HG02870 (cell line): ENCODE data around the gene LRP1.
"Not testable (repeated sequence)": the region's sequence is repeated elsewhere in the genome, so short reads cannot be mapped to it uniquely, and the experiment has no call there.

Experiments used
- ATAC-seq: cut with Tn5 transposase; IDR thresholded peaks from one replicate; pipeline ENCODE4 v1.9.1; 2021; ENCODE audit warnings: mild to moderate bottlenecking, moderate library complexity; ENCODE audit not compliant: unreplicated experiment

LRP1 gene

DNA sequence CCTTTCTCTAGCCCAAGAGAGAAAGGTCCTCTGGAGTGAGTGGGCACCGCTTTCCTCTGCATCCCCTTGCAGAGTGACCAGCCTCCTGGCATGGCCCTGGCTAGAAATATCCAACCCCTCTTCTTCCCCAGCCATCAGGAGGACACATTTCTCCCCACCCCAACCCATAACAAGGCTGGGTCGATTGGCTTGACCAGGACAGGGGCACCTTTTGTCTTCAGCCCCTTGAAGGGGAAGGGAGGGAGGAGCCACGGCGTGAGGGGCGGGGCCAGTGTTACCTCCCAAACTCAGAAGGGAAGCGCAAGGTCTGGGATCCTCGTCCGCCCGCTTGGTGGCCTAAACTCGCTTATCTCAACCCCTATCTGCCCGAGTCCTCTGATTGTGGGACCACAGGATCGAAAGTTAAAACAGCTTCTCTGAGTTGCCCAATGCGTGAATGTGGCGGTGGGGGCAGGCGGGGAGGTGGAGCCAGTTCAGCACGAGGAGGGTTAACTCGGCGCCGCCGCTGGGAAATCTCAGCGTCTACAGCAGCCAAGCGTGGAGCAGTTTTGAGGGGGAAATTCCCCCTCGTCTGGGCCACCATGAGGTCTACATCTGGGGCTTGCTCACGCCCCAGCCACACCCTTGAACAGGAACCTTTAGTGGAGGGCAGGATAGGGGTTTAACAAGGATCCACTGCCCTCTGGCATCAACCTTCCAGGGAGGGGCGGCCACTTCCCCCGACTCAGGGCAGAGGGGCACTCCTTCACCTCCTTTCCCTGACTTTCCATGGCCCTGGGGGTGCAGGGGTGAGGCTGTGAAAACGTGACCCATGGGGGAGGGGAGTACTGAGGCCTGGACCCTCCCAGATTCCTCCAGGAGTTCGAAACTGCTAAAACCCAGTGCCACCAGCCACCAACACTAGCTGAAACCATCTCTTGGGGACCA, 17.9 kb upstream of the LRP1 start:
- ATAC-seq, result peak; percentile 49

DNA sequence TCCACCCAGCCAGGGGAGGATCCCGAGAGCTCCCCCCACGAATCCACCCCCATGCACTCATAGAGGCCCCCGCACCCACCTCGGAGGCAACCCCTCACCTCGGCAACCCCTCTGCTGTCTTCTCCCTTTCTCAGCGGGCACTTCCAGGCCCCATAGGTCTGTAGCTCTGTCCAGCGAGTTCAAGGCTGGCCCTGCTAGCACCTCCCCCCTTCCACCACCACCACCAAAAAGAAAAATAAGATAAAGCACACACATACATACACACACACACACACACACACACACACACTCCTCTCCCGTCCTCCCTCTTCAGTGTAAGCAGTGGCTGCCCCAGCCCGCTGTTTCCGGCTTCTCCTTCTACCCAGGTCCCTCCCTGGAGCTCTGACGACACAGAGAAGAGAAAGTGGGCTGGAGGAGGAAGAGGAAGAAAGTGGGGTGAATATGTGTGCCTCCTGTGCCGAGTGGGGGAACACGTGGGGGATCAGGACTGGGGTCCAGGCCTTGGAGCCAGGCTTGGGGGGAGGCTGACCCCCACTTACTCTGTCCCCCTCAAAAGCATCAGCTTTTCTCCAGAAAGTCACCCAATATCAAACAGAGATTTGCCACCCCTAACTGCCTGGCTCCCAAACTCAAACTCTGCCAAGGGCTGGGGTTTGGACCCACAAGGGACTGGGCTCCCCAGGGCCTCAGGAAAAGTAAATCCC, 17.1 kb upstream of the LRP1 start, which contains the start of gene STAT6:
TSS of gene STAT6 (minus strand) at position 332 of the 704 bp plus-strand sequence. CDS start 3,084 bp downstream, outside the sequence.
- peak; percentile 52 for ATAC-seq

DNA sequence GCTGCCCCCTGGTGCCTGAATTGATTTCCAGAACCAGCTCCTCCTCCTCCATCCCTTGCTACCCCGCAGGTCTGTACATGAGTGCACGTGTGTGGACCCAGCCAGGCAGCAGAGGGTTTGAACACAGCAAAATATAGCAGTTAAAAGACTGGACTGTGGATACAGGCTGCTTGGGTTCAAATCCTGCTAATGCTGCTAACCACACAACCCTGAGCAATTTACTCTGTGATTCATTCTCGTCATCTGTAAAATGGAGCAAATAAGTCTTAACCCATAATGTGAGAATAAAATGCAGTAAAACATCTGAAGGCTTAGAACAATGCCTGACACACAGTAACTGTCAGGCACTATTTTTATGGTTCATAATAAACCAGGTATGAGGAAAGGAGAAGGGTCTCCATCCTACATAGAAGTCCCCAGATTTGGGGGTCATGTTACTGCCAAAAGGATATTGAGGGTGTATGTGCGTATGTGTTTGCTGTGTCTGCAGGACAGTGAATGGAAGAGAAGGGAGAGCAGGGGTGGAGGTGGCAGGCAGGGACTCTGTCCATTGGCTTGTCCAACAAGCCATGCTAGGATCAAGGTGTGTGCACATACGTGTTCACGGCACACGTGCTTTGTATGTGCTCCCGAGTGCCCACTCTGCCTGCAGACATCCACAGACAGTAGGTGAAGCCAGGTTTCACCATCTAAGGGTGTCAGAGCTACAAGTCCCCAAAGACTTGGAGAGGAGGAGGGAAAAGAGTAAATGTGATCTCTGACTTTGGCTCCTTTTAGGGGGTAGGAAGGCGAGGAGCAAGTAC, 15.6 kb upstream of the LRP1 start:
- no peak for ATAC-seq

DNA sequence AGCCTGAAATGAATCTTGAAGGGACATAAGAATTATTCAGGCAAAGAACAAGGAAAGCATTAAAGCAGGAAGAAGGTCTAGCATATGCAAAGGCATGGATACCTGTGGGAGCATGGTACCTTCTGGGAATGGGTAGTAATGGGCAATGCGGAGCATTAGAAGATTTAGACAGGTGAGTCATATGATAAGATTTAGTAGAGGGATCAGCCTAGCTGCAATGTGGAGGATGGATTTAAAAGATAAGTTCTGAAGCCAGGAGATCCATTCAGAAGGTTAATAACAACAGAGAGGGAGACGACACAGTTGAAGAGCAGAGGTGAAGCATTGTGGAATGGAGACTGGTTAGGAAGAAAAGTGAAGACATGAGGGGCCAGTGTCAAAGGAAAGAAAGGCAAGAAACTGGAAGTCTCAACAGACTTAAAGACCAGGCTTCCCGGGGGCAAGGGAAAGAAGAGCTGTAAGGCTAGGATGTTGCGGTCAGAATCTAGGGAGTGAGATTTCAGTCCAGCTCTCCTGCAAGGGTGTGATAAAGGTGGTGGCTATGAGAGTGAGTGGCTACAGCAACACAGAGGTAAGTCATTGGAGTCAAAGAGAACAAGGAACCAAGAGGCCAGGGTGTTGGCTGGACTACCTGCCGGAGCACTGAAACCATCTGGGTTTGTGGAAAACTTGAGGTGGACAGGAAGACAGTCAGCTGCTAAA, 11.6 kb upstream of the LRP1 start:
- no peak for ATAC-seq

DNA sequence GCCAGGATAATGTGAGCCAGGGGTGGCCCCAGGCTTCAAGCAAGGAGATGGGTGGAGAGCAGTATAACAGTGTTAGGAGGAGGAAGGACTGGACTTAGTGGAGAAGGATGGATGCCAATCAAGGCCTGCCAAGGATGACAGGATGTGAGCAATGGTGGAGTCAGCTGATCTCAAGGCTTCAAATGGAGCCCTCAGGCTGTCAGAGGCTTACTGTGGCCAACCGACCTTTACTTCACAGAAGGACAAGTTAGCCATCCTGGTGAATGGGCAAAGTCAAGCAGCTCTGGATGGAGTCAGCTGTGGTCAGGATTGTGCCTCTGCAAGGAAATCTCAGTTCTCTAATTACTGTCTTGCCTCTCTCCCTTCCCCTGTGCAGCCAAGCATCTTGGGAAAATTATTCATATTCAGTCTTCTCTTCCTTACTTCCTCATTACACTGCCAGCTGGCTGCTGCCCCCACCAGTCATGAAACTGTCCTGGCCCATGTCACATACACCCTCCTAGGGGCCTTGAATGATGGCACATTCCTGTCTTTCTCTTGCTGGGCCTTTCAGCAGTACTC, 9.5 kb upstream of the LRP1 start:
- ATAC-seq, result no peak

DNA sequence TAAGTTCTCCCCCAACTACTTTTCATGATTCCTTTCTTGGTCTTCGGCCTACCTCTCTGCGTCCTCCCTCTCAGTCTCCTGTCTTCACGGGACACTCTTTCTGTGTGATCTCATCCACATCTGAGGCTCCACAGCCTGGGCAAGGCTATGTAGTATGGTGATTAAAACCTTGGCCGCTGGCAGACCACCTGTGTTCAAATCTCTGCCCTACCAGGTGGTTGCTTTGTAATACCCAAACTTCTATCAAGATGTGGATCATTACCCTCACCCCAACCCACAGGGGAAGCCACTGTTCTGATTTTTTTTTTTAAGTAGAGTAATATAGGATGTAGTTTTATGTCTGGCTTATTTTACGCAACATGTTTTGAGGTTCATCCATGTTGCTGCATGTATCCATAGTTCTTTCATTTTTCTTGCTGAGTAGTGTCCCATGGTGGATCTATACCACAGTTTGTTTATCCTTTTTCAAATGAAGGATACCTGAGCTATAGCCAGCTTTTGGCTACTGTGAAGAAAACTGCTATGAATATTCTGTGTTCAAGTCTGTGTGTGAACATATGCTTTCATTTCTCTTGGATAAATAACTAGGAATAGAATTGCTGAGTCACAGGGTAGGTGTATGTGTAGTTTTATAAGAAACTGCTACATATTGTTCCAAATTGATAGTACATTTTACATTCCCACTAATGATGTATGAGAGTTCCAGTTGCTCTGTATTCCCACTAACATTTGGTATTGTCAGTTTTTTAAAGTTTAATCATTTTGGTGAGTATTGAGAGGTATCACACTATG, 8.8 kb upstream of the LRP1 start:
- ATAC-seq, result no peak

DNA sequence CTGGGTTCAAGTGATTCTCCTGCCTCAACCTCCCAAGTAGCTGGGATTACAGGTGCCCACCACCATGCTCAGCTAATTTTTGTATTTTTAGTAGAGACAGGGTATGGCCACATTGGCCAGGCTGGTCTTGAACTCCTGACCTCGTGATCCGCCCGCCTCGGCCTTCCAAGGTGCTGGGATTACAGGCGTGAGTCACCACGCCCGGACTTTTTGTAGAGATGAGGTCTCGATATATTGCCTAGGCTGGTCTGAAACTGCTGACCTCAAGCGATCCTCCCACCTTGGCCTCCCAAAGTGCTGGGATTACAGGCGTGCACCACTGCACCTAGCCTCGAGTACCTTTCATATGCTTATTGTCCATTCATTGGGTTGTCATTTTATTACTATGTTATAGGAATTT, 7.6 kb upstream of the LRP1 start:
- ATAC-seq, result not testable (repeated sequence)

DNA sequence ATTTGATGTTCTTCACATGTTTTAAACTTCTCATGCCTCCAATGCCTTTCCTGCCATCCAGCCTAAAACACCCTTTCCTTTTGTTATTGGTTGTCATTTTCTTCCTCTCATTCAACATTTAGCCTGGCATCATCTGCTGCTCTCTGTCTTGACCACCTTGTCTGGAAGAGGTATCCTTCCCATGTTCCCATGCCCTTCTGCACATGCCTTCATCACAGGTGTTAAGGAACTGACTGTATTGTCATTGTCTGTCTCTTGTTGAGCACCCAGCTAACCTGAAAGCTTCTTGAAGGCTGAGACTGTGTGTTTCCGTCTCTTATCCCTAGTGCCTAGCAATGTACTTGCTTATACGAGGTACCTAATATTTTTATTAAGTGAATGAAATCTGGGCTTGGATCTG, 4.5 kb upstream of the LRP1 start:
- no peak for ATAC-seq

DNA sequence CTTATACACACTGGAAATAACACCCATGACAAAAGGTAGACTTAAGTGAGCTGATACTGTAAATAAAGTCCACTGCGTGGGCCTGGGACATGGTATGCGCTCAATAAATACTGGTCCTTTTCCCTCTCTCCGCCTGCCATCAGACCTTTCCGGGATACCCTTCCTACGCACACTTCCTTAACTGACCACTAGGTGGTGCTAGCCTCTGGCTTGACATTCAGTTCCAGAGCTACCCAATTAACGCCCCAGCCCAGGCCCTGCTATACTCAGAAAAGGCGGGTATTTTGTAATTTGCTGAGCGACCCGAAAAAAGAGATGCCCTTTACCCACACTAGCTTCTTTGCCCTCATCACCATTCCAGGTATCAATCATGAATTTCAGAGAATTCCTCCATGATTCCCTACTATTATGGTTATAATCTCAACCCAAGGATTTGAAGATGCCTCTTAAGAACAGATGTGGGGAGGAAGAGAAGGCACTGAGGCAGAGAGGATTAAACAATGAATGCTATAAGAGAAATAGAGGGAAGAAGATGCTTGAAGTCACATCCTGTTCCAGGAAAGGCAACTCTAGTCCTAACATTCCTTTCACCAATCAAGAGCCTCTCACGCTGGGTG, 3.9 kb upstream of the LRP1 start:
- ATAC-seq, result no peak

DNA sequence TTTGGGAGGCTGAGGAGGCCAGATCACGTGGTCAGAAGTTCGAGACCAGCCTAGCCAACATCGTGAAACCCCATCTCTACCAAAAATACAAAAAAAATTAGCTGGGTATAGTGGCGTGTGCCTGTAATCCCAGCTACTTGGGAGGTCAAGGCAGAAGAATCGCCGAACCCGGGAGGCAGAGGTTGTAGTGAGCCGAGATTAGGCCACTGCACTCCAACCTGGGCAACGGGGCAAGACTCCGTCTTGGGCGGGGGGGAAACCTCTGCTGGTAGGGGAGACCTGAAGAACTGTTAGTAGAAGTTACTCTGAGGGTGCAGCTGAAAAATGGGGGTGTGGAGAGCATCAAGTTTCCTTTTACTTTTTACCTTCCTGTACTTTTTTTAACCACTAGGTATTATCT, 2.2 kb upstream of the LRP1 start:
- ATAC-seq, result no peak

DNA sequence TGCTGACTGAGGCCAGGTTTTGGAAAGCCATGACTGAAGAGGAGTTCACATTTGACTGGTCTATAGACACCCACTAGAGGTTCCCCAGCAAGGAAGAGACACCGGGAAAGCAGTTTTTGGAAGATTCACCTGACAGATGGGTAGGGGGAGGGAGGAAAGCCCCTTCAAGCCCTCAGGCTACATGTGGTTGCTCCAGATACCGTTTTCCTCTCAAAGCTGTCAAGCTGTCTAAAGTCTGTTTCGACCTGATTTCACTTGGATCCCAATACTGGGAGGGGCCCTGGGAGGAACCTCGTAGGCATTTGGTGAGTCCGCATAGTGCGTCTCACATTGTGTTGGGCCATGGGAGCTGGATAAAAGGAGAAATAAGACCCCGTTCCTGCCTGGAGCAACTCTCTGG, 1.7 kb upstream of the LRP1 start:
- ATAC-seq, result no peak

DNA sequence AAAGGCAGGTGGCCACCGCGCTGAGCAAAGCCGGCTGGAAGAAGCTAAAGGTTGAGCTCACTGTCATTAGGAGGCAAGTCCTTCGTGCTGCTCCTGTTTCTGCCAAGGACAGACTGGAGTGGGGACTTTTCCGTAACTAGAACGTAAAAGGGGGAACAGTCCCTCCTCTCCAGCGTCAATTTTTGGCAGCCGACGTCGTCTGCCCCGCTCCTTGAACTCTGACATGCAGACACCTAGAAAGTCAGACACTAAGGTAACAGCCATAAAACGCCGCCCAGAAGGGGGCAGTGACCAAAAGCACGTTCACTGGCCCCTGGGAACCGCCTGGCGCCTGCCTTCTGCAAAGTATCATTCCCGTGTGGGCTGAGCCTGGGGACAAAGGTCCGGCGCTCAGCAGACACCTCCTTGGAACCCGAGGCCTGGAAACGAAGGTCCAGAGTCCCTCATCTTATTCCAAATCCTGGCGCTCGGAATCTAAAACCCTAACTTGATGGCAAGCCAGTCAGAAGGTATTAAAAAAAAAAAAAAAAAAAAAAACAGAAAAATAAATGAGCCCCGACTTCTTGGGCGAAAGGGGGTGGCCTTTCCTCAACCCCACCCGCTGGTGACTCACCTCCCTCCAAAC, 1.1 kb upstream of the LRP1 start:
- ATAC-seq, result no peak

DNA sequence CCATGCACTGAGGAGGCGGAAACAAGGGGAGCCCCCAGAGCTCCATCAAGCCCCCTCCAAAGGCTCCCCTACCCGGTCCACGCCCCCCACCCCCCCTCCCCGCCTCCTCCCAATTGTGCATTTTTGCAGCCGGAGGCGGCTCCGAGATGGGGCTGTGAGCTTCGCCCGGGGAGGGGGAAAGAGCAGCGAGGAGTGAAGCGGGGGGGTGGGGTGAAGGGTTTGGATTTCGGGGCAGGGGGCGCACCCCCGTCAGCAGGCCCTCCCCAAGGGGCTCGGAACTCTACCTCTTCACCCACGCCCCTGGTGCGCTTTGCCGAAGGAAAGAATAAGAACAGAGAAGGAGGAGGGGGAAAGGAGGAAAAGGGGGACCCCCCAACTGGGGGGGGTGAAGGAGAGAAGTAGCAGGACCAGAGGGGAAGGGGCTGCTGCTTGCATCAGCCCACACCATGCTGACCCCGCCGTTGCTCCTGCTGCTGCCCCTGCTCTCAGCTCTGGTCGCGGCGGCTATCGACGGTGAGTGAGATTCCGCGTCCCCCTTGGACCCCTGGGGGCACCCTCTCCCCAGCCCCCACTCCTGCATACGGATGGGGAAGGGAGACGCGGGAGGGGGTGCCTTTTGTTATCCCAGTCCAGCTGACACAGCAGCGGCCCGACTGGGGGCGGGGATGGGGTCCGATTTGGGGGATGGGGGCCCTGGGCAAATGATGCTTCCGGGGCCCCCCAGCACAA, 400 bp downstream of the LRP1 start:
- ATAC-seq, result no peak

DNA sequence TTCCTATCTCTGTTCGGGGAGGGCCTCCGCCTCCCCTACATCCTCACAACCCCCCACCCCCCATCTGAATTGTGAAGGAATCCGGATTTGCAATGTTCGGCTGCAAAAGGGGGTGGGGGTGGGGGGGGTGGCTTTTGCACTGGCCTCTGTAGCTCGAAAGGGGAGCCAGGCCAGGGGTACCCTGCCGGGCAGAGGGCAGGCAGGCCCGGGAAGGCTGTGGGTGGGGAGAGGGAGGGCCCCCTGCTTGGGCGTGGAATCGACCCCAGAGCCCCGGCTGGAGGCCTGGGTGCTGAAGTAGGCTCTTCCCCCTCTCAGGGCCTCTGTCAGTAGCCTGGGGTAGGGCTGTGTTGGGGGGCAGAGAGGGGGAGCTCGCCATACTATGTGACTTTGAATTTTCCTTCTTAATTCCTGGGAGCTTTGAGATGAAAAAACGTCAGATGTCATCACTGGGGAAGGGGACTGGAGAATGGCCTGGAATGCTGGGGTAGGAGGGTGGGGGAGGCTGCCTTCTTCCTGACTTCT, 1.1 kb downstream of the LRP1 start:
- no peak for ATAC-seq

DNA sequence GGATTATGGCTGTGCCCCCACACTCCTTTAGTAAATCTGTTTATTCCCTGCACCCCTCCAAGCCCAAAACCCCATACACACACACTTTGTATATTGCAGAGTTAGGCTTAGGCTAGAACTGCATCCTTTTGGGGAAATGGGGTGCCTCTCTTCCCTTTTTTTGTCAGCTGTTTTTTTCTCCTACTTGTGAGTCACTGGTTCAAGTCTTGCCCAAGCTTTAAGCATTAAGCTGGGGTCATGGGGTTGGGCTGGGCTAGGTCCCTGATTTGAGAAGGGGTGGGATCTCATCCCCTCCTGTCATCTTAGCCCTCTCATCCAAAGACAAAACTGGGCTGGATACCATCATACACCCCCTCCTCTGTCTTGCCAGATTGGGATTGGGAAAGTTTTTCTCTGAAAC, 1.6 kb downstream of the LRP1 start:
- ATAC-seq, result no peak

DNA sequence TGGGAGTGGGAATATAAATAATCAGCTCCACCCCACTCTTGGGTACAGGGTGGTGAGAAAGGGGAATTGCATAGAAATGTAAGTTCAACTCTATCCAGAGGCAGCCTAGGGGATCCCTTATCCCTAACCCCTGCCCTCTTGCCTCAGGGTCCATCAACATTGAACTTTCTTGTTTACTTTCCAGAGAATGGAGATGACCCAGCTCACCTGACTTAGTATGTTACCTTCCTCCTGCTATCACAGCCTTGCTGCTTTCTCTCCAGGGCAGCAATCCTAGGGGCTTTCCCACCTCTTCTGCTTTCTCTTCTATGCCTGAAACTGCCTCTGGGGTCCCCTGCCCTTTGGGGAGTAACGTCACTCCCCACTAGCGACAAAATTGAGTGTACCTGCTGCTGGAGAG, 2.7 kb downstream of the LRP1 start:
- ATAC-seq, result no peak

DNA sequence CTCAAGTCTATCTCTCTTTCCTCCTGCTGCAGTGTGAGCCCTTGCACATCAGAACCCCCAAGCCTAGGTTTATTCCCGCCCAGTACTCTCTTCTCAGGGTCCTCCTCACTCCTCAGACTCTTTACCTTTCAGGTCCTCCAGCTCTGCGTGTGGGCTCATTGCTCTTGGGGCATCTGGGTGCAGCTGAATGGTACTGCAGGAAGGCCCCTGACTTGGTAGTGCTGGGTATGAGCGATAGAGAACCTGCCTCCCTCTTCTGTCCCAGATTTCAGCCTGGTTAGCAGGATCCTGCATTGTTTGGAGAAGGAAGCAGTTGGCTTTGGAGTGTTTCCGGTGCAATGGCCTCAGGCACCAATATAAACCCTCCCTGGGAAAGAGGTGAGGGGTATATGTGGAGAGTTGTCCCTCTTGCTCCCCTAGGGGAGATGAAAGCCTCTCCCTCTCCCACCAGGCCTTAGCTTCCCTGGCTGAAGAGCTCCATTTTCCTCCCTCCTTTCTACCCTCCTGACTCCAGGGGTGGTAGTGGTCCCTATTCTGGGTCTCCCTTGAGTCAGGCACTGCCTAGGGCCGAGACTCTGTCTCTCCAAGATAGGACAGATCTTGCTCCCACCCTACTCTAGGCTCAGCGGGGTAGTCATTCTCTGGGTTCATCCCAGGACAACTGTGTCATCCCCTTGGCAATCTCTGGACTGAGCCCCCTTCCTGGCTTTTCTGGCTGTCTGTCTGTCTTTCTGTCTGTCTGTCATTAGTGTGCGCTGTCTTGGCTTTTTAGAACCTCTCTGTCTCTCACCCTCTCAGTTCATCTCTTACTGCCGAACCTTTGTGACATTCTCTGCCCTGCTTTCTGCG, 3.8 kb downstream of the LRP1 start:
- no peak for ATAC-seq
